Breast epithelium (tissue), 3 donors: ENCODE results near the gene KRTAP10-10.

Experiments
- POLR2A ChIP-seq: fragments of 450-650 bp; IDR thresholded peaks from one replicate; pipeline ENCODE4 v1.6.1; 2016; ENCODE audit warnings: antibody characterized with exemption, mild to moderate bottlenecking, moderate library complexity
- POLR2AphosphoS5 ChIP-seq, 3 donors: sonication (generic); formaldehyde crosslinking; IDR thresholded peaks; one replicate each; pipeline ENCODE4 v1.6.1; 2017; ENCODE audit warnings: antibody characterized with exemption in 3 of 3
- TF ChIP-seq, protein P1 (sequence below), 3 donors: fragments of 450-650 bp; IDR thresholded peaks; one replicate each; pipeline ENCODE4 v1.5.1; 2016 to 2017; ENCODE audit warnings: antibody characterized with exemption in 3 of 3, mild to moderate bottlenecking in 3 of 3, moderate library complexity in 3 of 3

- TF ChIP-seq, protein P1, sequence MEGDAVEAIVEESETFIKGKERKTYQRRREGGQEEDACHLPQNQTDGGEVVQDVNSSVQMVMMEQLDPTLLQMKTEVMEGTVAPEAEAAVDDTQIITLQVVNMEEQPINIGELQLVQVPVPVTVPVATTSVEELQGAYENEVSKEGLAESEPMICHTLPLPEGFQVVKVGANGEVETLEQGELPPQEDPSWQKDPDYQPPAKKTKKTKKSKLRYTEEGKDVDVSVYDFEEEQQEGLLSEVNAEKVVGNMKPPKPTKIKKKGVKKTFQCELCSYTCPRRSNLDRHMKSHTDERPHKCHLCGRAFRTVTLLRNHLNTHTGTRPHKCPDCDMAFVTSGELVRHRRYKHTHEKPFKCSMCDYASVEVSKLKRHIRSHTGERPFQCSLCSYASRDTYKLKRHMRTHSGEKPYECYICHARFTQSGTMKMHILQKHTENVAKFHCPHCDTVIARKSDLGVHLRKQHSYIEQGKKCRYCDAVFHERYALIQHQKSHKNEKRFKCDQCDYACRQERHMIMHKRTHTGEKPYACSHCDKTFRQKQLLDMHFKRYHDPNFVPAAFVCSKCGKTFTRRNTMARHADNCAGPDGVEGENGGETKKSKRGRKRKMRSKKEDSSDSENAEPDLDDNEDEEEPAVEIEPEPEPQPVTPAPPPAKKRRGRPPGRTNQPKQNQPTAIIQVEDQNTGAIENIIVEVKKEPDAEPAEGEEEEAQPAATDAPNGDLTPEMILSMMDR (IDR thresholded peaks at IDR 0.05) = no peak
- TF ChIP-seq POLR2A = no peak
- TF ChIP-seq POLR2AphosphoS5 (IDR thresholded peaks at IDR 0.05) = no peak
Observed at GRCh38 chr21:44589586-44590305, 47.4 kb upstream of the KRTAP10-10 start.
